ENCODE data around the gene DCDC2C. TPM values are rescaled to one million over a fixed set of nuclear protein-coding genes. Genes with fewer than 3 reads are reported as not detected.

Gene DCDC2C
- total RNA-seq, 1 donor from 2014 or later = not detected

- no peak overlapping the region for H3K27ac Mint-ChIP-seq
- Histone ChIP-seq H3K36me3 (no peaks in the 10 kb centered on the region), H3K9ac (no peak overlapping the region), H3K4me1 (peaks cover 8% of the 10 kb centered on the region), H3K27ac (no peak overlapping the region), H4K20me1 (ENCODE audit: low read depth) (no peaks in the 10 kb centered on the region), H3K4me2 (no peak overlapping the region), H2AFZ (replicated peaks) (no peak overlapping the region), H3F3A (ENCODE audit: low read depth) (no peaks in the 10 kb centered on the region), H3K9me3 (ENCODE audit: low read depth) (no peaks in the 10 kb centered on the region), H3K4me3 (no peak overlapping the region), H3K79me2 (ENCODE audit: low read depth) (no peaks in the 10 kb centered on the region), H3K27me3 (no peaks in the 10 kb centered on the region)
- H3K9me3 Mint-ChIP-seq = no peaks in the 10 kb centered on the region
- no peaks in the 10 kb centered on the region for H3K4me1 Mint-ChIP-seq
- no peak for DNase-seq (ENCODE audit: low spot score)
- TF ChIP-seq EZH2phosphoT487 (IDR thresholded peaks at IDR 0.05) = no peak
- no peak for TF ChIP-seq CTCF (IDR thresholded peaks at IDR 0.05)
- TF ChIP-seq EZH2 (IDR thresholded peaks at IDR 0.05) = no peak
- H3K27me3 Mint-ChIP-seq (ENCODE audit: insufficient read depth, low read depth) = no peaks in the 10 kb centered on the region
- H3K4me3 Mint-ChIP-seq = no peak overlapping the region
- H3K36me3 Mint-ChIP-seq = no peaks in the 10 kb centered on the region
Observed at GRCh38 chr2:3787768-3788167, 84.4 kb downstream of the DCDC2C start.

- H3K4me2 ChIP-seq = no peak overlapping the region
- H3K4me3 ChIP-seq = no peak overlapping the region
- no peak overlapping the region for H3K9ac ChIP-seq
- no peak overlapping the region for H3K27ac Mint-ChIP-seq
- no peaks in the 10 kb centered on the region for H3K27me3 ChIP-seq
- H3K36me3 ChIP-seq = no peaks in the 10 kb centered on the region
- no peak overlapping the region for H3K27ac ChIP-seq
- peaks cover 8% of the 10 kb centered on the region for H3K4me1 ChIP-seq
- no peaks in the 10 kb centered on the region for H3K4me1 Mint-ChIP-seq
- no peak overlapping the region for H3K4me3 Mint-ChIP-seq
- H3K9me3 Mint-ChIP-seq = peaks cover 2% of the 10 kb centered on the region
- no peaks in the 10 kb centered on the region for H3K27me3 Mint-ChIP-seq (ENCODE audit: insufficient read depth, low read depth)
- no peaks in the 10 kb centered on the region for H4K20me1 ChIP-seq (ENCODE audit: low read depth)
- no peaks in the 10 kb centered on the region for H3K9me3 ChIP-seq (ENCODE audit: low read depth)
- no peak overlapping the region for H2AFZ ChIP-seq (replicated peaks)
- H3K79me2 ChIP-seq (ENCODE audit: low read depth) = no peaks in the 10 kb centered on the region
- H3F3A ChIP-seq (ENCODE audit: low read depth) = no peaks in the 10 kb centered on the region
- TF ChIP-seq CTCF (IDR thresholded peaks at IDR 0.05) (no peak), EZH2phosphoT487 (IDR thresholded peaks at IDR 0.05) (no peak), EZH2 (IDR thresholded peaks at IDR 0.05) (no peak)
- no peaks in the 10 kb centered on the region for H3K36me3 Mint-ChIP-seq
- no peak for DNase-seq (ENCODE audit: low spot score)
Observed at GRCh38 chr2:3789256-3789655, 85.9 kb downstream of the DCDC2C start.

GRCh38 chr2:3793249-3793648 is 89.9 kb downstream of the DCDC2C start:
- no peak overlapping the region for H3K27ac ChIP-seq
- H3K36me3 ChIP-seq = no peaks in the 10 kb centered on the region
- H3K4me3 ChIP-seq = no peak overlapping the region
- no peak for DNase-seq (ENCODE audit: low spot score)
- H3K27me3 ChIP-seq = no peaks in the 10 kb centered on the region
- no peaks in the 10 kb centered on the region for H3K9me3 ChIP-seq (ENCODE audit: low read depth)
- Mint-ChIP-seq H3K36me3 (no peaks in the 10 kb centered on the region), H3K4me1 (no peaks in the 10 kb centered on the region), H3K27me3 (ENCODE audit: insufficient read depth, low read depth) (no peaks in the 10 kb centered on the region), H3K9me3 (peaks cover 2% of the 10 kb centered on the region), H3K4me3 (no peak overlapping the region), H3K27ac (no peak overlapping the region)
- TF ChIP-seq CTCF (IDR thresholded peaks at IDR 0.05) (no peak), EZH2phosphoT487 (IDR thresholded peaks at IDR 0.05) (no peak), EZH2 (IDR thresholded peaks at IDR 0.05) (no peak)
- H3K79me2 ChIP-seq (ENCODE audit: low read depth) = no peaks in the 10 kb centered on the region
- no peaks in the 10 kb centered on the region for H4K20me1 ChIP-seq (ENCODE audit: low read depth)
- H3F3A ChIP-seq (ENCODE audit: low read depth) = no peaks in the 10 kb centered on the region
- H3K9ac ChIP-seq = no peak overlapping the region
- no peak overlapping the region for H3K4me2 ChIP-seq
- no peak overlapping the region for H2AFZ ChIP-seq (replicated peaks)
- no peaks in the 10 kb centered on the region for H3K4me1 ChIP-seq

Data from neural progenitor cell (in vitro differentiated cells).